WERI-Rb-1 (cell line): ENCODE measurements around the gene VPS13D.

ENCODE experiments used
- DNase-seq: peaks from one replicate; pipeline ENCODE4 v3.0.0-alpha.2; 2020
- H3K27ac ChIP-seq: fragments of 250-450 bp; sonication (Bioruptor Pico); 2 replicates; pipeline ENCODE4 v1.5.1; 2020; ENCODE audit warnings: mild to moderate bottlenecking, moderate library complexity
- H3K27me3 ChIP-seq: fragments of 250-450 bp; sonication (Bioruptor Pico); 2 replicates; pipeline ENCODE4 v1.5.1; 2021; ENCODE audit warnings: mild to moderate bottlenecking, low read depth, moderate library complexity; ENCODE audit not compliant: insufficient read depth, severe bottlenecking
- H3K36me3 ChIP-seq: fragments of 250-450 bp; sonication (Bioruptor Pico); 2 replicates; pipeline ENCODE4 v1.5.1; 2020; ENCODE audit warnings: mild to moderate bottlenecking, moderate library complexity
- H3K4me3 ChIP-seq: 2 replicates; pipeline ENCODE4 v1.5.1; 2011; ENCODE audit warnings: low read depth, mild to moderate bottlenecking, control low read depth, low read length
- H3K9me3 ChIP-seq: fragments of 250-450 bp; sonication (Bioruptor Pico); 2 replicates; pipeline ENCODE4 v1.5.1; 2021; ENCODE audit warnings: mild to moderate bottlenecking, moderate library complexity; ENCODE audit not compliant: severe bottlenecking
- TF ChIP-seq, protein P1 (sequence below): IDR thresholded peaks from 2 replicates; pipeline ENCODE4 v1.5.1; 2011; ENCODE audit warnings: low read depth, mild to moderate bottlenecking, control low read depth, inconsistent platforms, low read length

Gene VPS13D

DNA sequence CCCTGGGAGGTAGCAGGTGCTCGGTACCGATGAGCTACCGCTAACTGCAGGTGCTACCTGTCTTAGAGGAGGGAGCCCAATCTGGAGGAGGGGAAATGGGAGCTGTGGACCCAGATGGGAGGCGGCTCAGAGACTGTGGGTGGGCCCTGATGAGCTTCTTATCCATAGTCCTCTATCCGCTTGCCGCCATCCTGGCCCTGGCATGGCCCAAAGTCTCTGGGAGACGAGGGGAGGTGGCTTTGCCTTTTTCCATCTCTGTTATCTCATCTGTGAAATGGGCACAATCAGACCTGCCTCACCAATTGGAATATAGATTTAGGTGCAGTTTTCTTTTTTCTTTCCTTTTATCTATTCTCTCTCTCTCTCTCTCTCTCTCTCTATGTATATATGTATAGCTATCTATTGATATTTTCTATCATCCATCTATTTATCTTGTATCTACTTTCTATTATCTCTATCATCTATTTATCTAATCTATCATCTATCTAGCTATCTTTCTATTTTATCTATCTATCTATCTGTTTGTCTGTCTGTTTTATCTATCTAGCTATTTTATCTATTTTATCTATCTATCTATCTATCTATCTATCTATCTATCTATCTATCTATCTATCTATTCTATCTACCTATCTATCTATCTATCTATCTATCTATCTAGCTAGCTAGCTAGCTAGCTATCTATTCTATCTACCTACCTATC is 46.6 kb upstream of the VPS13D start:
- no peak for DNase-seq
- Histone ChIP-seq H3K27ac (no peak overlapping the region), H3K36me3 (no peaks in the 10 kb centered on the region), H3K4me3 (no peak overlapping the region), H3K27me3 (peaks cover 64% of the 10 kb centered on the region), H3K9me3 (no peaks in the 10 kb centered on the region)
- TF ChIP-seq, protein P1, sequence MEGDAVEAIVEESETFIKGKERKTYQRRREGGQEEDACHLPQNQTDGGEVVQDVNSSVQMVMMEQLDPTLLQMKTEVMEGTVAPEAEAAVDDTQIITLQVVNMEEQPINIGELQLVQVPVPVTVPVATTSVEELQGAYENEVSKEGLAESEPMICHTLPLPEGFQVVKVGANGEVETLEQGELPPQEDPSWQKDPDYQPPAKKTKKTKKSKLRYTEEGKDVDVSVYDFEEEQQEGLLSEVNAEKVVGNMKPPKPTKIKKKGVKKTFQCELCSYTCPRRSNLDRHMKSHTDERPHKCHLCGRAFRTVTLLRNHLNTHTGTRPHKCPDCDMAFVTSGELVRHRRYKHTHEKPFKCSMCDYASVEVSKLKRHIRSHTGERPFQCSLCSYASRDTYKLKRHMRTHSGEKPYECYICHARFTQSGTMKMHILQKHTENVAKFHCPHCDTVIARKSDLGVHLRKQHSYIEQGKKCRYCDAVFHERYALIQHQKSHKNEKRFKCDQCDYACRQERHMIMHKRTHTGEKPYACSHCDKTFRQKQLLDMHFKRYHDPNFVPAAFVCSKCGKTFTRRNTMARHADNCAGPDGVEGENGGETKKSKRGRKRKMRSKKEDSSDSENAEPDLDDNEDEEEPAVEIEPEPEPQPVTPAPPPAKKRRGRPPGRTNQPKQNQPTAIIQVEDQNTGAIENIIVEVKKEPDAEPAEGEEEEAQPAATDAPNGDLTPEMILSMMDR: no peak

DNA sequence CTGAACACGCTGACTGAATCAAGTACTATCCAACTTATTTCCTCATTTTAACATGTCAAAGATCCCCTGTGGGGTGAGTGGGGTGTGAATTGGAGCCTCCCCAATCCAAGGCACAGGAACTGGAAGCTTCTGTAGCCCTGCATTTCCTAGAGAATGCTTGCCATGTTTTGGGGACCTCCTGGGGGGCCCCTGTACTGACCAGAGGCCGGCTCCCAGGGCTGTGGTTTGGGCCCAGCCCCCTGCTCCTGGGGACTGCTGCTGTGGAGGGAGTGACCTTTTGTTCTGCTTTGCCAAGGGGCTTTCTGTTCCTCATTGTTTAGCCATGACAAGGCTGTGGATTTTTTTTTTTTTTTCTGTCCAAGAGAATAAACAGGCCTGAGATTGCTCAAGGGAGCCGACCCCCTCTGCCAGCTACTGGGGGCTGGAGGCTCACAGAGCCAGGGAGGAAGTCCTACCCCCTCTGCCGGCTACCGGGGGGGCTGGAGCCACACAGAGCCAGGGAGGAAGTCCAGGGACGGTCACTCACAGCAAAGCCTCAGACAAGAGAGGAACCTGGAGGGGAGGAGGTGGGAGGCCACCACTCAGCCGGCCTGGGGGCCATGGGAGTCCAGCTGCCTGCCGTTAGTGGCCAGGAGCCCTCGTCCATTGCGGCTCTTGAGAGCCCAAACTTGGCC is 45.7 kb upstream of the VPS13D start:
- TF ChIP-seq, protein P1: no peak
- no peak overlapping the region for H3K4me3 ChIP-seq
- peaks cover 58% of the 10 kb centered on the region for H3K27me3 ChIP-seq
- H3K9me3 ChIP-seq: no peaks in the 10 kb centered on the region
- no peaks in the 10 kb centered on the region for H3K36me3 ChIP-seq
- DNase-seq: no peak
- no peak overlapping the region for H3K27ac ChIP-seq

DNA sequence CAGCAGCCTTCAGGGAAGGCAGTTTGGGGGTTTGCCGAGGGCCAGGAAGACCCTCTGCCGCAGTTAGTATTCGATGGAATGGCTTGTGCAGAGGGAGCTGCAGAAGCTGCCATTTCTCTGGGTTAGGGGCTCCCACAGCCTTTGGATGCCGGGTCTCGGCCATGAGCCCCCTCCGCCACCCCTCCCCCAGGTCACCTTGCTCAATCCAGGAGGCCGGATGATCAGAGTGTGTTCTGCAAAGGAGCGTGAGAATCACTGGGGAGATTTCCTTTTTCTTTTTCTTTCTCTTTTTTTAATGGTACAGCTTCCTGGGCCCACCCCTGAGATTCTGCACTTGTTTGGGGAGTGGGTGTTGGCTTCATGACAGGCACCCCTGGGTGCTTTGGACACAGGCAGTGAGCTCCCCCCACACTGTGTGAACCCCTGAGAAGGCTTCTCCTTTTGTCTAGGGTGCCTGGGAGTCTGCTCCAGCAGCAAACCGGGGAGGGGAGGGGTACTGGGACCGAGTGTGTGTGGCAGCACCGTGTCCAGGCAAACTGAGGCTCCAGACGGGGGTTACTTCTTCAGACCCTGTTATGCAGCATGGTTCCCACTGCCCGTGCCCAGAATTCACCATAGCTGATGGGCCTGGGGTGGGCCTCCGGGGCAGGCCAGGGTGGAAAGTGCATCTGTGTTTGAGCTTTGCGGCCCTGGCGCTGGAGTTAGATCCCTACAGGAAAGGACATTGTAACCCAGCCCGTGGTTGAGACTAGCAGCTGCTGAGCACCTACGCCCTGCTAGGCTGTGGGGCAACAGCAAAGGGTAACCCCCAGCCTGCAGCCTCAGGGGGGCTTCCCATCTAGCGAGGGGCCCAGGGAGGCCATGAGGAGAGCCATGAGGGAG is 44.6 kb upstream of the VPS13D start:
- no peak for DNase-seq
- Histone ChIP-seq H3K9me3 (no peaks in the 10 kb centered on the region), H3K36me3 (no peaks in the 10 kb centered on the region), H3K27ac (no peak overlapping the region), H3K27me3 (peaks cover 50% of the 10 kb centered on the region), H3K4me3 (no peak overlapping the region)
- TF ChIP-seq, protein P1: no peak

DNA sequence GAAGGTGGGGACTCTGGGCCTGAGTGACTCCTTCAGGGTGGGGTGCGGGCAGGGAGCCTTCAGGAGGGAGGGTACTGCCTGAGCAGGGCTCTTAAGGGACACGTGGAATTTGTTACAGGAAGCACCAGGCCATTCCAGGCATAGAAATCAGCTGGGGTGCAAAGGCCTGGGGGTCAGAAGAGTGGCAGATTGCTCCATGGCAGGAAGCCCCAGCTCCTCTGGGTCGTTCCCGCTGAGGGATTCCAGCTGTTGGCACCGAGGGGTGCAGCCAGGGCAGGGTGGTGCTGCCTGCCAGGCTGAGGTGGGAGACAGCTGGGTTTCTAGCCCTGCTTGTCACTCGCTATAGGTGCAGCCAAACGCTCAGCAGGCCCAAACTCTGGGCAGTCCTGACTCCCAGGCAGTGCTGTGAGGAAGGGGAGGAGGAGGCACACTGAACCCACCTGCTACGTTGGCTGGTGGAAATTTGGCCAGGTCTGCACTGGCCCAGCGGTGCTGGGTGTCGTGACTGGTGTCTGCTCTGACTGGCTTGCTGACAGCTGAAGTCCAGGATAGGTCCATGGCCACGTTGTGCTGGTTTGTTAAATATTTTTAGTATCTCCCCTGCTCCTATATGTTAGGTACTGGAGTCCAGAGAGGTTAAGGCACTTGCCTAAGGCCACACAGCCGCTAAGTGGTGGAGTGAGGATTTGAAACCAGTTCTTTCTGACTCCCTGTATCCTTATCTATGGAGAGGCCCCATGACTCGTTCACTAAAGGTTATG is 43.7 kb upstream of the VPS13D start:
- TF ChIP-seq, protein P1: no peak

DNA sequence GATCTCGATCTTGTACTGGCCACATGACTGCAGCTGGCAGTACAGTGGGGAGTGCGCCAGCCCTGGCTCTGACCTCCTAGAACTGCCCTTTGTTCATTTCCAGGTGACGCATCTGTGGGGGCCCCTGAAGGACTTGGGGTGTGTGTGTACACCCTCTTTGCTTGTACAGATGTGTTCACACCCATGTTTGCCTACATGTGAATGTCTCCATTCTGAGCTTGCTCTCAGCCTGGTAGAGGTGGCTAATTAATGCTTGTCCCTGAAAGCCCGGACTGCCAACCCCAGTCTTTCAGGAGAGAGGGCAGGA is 43.2 kb upstream of the VPS13D start:
- no peak for DNase-seq
- TF ChIP-seq, protein P1: no peak
- Histone ChIP-seq H3K4me3 (no peak overlapping the region), H3K9me3 (no peaks in the 10 kb centered on the region), H3K36me3 (no peaks in the 10 kb centered on the region), H3K27ac (no peak overlapping the region), H3K27me3 (peaks cover 53% of the 10 kb centered on the region)

More for the DNA sequence above, 43.7 kb upstream of the VPS13D start:
- no peak overlapping the region for H3K27ac ChIP-seq
- H3K9me3 ChIP-seq: no peaks in the 10 kb centered on the region
- H3K4me3 ChIP-seq: no peak overlapping the region
- peaks cover 52% of the 10 kb centered on the region for H3K27me3 ChIP-seq
- no peak for DNase-seq
- H3K36me3 ChIP-seq: no peaks in the 10 kb centered on the region
